Mesenchymal stem cell (in vitro differentiated cells and primary cell): Measurements from ENCODE around the gene AFDN.

Experiments
- DNase-seq: peaks from one replicate; pipeline ENCODE4 v3.0.0-alpha.2; 2013
- H2AFZ ChIP-seq: one replicate; pipeline ENCODE4 v1.6.1; 2013; ENCODE audit warnings: low read depth, mild to moderate bottlenecking, control low read depth, inconsistent platforms, low read length, moderate library complexity
- H2AK5ac ChIP-seq: 2 replicates; pipeline ENCODE4 v1.6.1; 2013; ENCODE audit warnings: low read length, moderate library complexity, mild to moderate bottlenecking, inconsistent platforms; ENCODE audit not compliant: severe bottlenecking
- H2BK120ac ChIP-seq: one replicate; pipeline ENCODE4 v1.6.1; 2013; ENCODE audit warnings: low read depth, mild to moderate bottlenecking, inconsistent platforms, low read length, moderate library complexity
- H2BK12ac ChIP-seq, 2 experiments: one replicate each; pipeline ENCODE4 v1.6.1; 2013; ENCODE audit warnings: inconsistent platforms in 2 of 2, low read length in 2 of 2, mild to moderate bottlenecking in 2 of 2, moderate library complexity in 2 of 2, control low read depth in 1 of 2
- H2BK15ac ChIP-seq: one replicate; pipeline ENCODE4 v1.6.1; 2013; ENCODE audit warnings: mild to moderate bottlenecking, low read depth, inconsistent platforms; ENCODE audit not compliant: poor library complexity, severe bottlenecking
- H2BK5ac ChIP-seq: 2 replicates; pipeline ENCODE4 v1.6.1; 2013; ENCODE audit warnings: low read depth, mild to moderate bottlenecking, low read length, control low read depth, inconsistent platforms; ENCODE audit not compliant: poor library complexity, severe bottlenecking
- H3K14ac ChIP-seq, 2 experiments: one replicate each; pipeline ENCODE4 v1.6.1; 2013; ENCODE audit warnings: inconsistent platforms in 2 of 2, low read length in 2 of 2, control low read depth in 1 of 2, mild to moderate bottlenecking in 1 of 2, moderate library complexity in 1 of 2
- H3K18ac ChIP-seq, 2 experiments: one replicate each; pipeline ENCODE4 v1.6.1; 2013; ENCODE audit warnings: inconsistent platforms in 2 of 2, low read length in 2 of 2, control low read depth in 1 of 2, low read depth in 1 of 2, mild to moderate bottlenecking in 1 of 2
- H3K23ac ChIP-seq, 2 experiments: one replicate each; pipeline ENCODE4 v1.6.1; 2013; ENCODE audit warnings: inconsistent platforms in 2 of 2, low read length in 2 of 2, mild to moderate bottlenecking in 2 of 2, moderate library complexity in 2 of 2, control low read depth in 1 of 2
- H3K27ac ChIP-seq: 2 replicates; pipeline ENCODE4 v1.5.1; 2013; ENCODE audit warnings: mild to moderate bottlenecking, moderate library complexity, low read length, control low read depth, inconsistent platforms; ENCODE audit not compliant: poor library complexity, severe bottlenecking
- H3K27me3 ChIP-seq, 2 experiments: 2 replicates each; pipeline versions ENCODE4 v1.6.1 to v1.7.0; 2013; ENCODE audit warnings: low read length in 2 of 2, mild to moderate bottlenecking in 2 of 2, moderate library complexity in 2 of 2, control low read depth in 1 of 2, inconsistent platforms in 1 of 2; ENCODE audit not compliant: control insufficient read depth in 1 of 2, insufficient read depth in 1 of 2
- H3K36me3 ChIP-seq, 2 experiments: 2 replicates each; pipeline versions ENCODE4 v1.6.1 to v1.7.0; 2013; ENCODE audit warnings: low read length in 2 of 2, control low read depth in 1 of 2, inconsistent platforms in 1 of 2, low read depth in 1 of 2, mild to moderate bottlenecking in 1 of 2; ENCODE audit not compliant: insufficient read depth in 2 of 2, control insufficient read depth in 1 of 2
- H3K4ac ChIP-seq, 2 experiments: one replicate each; pipeline ENCODE4 v1.6.1; 2013; ENCODE audit warnings: inconsistent platforms in 2 of 2, low read length in 2 of 2, mild to moderate bottlenecking in 2 of 2, moderate library complexity in 2 of 2, control low read depth in 1 of 2, low read depth in 1 of 2
- H3K4me1 ChIP-seq: 2 replicates; pipeline ENCODE4 v1.6.1; 2013; ENCODE audit warnings: low read depth, low read length, control low read depth; ENCODE audit not compliant: control insufficient read depth, insufficient read depth
- H3K4me2 ChIP-seq: 2 replicates; pipeline ENCODE4 v1.6.1; 2013; ENCODE audit warnings: low read length, mild to moderate bottlenecking, inconsistent platforms; ENCODE audit not compliant: poor library complexity, severe bottlenecking
- H3K4me3 ChIP-seq, 2 experiments: 2 replicates each; pipeline versions ENCODE4 v1.5.1 to v1.7.0; 2013; ENCODE audit warnings: low read length in 2 of 2, mild to moderate bottlenecking in 2 of 2, control low read depth in 1 of 2, low read depth in 1 of 2; ENCODE audit not compliant: insufficient read depth in 1 of 2
- H3K79me1 ChIP-seq: replicated peaks from 2 replicates; pipeline ENCODE4 v1.6.1; 2013; ENCODE audit warnings: mild to moderate bottlenecking, control low read depth, low read length, inconsistent platforms; ENCODE audit not compliant: poor library complexity, severe bottlenecking
- H3K9ac ChIP-seq: 2 replicates; pipeline ENCODE4 v1.7.0; 2013; ENCODE audit warnings: mild to moderate bottlenecking, low read length, moderate library complexity
- H3K9me3 ChIP-seq: 2 replicates; pipeline ENCODE4 v1.7.0; 2013; ENCODE audit warnings: mild to moderate bottlenecking, low read length; ENCODE audit not compliant: control insufficient read depth
- H4K8ac ChIP-seq: one replicate; pipeline ENCODE4 v1.6.1; 2013; ENCODE audit warnings: inconsistent platforms, mild to moderate bottlenecking, low read length, moderate library complexity
- H4K91ac ChIP-seq: one replicate; pipeline ENCODE4 v1.6.1; 2013; ENCODE audit warnings: mild to moderate bottlenecking, low read length, inconsistent platforms
- WGBS: methylation state at CpG from one replicate; pipeline ENCODE4 v1.1.7; 2013; ENCODE audit warnings: mixed read lengths; 5-methylcytosine and 5-hydroxymethylcytosine counted together

The AFDN gene

DNA sequence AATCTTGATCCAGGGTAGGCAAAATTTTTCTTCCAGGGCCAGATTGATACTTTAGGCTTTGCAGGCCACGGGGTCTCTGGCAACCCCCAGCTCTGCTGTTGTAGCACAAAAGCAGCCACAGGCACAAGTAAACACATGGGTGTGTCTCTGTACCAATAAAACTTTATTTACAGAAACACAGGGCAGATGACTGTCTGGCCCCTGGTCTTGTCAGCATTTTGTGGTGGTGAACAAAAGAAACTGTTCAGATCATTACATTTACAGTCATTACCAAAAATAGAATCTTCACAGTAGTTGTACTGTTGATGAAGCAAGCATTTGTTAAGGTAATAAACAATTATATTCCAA is 125.8 kb downstream of the AFDN start:
- no peak overlapping the region for H3K14ac ChIP-seq
- H2BK5ac ChIP-seq, result no peak overlapping the region
- 77% methylated on average over 1 of the region's 1 CpG for WGBS
- H3K9me3 ChIP-seq, result no peaks in the 10 kb centered on the region
- H2BK12ac ChIP-seq, result no peak overlapping the region
- no peak overlapping the region for H2AFZ ChIP-seq
- no peak overlapping the region for H3K23ac ChIP-seq
- H2AK5ac ChIP-seq, result peak overlapping the region; percentile 67
- no peak overlapping the region for H3K18ac ChIP-seq
- no peak overlapping the region for H3K9ac ChIP-seq
- no peak overlapping the region for H3K4me2 ChIP-seq
- no peak overlapping the region for H3K4ac ChIP-seq
- peaks cover 21 to 51% of the 10 kb centered on the region in 2 experiments for H3K36me3 ChIP-seq
- no peak for DNase-seq
- H3K4me1 ChIP-seq, result peaks cover 31% of the 10 kb centered on the region
- no peak overlapping the region for H2BK120ac ChIP-seq
- no peak overlapping the region for H3K27ac ChIP-seq
- H3K79me1 ChIP-seq, result peaks cover 22% of the 10 kb centered on the region
- H4K91ac ChIP-seq, result no peak overlapping the region
- H3K27me3 ChIP-seq, result no peaks in the 10 kb centered on the region
- H3K4me3 ChIP-seq, result no peak overlapping the region
- H2BK15ac ChIP-seq, result no peak overlapping the region
- no peak overlapping the region for H4K8ac ChIP-seq

DNA sequence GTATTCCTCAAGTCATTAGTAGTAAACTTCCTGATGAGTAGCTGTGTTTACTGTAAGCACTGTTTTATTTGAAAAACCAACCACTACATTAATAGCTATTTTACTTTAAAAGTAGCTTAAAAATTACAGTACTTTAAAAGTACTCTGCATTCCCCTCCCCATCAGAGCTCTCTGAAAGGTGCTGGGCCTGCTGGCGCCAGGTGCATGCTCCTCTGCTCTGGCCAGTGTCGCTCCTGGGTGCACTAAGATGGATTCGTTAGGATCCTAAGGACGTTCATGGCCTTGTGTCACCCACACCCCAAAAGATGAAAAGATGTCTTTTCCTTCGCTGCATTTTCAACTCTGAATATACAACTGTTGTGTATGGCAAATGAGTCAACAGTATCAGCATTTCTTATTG is 126.8 kb downstream of the AFDN start:
- Histone ChIP-seq H3K4me1 (peaks cover 32% of the 10 kb centered on the region), H4K8ac (no peak overlapping the region), H3K79me1 (peaks cover 26% of the 10 kb centered on the region), H3K4ac (no peak overlapping the region), H3K14ac (no peak overlapping the region), H2BK15ac (no peak overlapping the region), H3K27ac (no peak overlapping the region), H2BK120ac (no peak overlapping the region), H3K18ac (no peak overlapping the region), H3K36me3 (peaks cover 21 to 41% of the 10 kb centered on the region in 2 experiments), H3K27me3 (no peaks in the 10 kb centered on the region), H2BK12ac (no peak overlapping the region), H2BK5ac (no peak overlapping the region), H3K9ac (no peak overlapping the region), H3K4me2 (no peak overlapping the region), H2AK5ac (no peak overlapping the region), H4K91ac (no peak overlapping the region), H3K23ac (no peak overlapping the region), H2AFZ (no peak overlapping the region), H3K9me3 (no peaks in the 10 kb centered on the region), H3K4me3 (no peak overlapping the region)
- DNase-seq, result no peak
- WGBS, result 90% methylated on average over 4 of the region's 5 CpGs

DNA sequence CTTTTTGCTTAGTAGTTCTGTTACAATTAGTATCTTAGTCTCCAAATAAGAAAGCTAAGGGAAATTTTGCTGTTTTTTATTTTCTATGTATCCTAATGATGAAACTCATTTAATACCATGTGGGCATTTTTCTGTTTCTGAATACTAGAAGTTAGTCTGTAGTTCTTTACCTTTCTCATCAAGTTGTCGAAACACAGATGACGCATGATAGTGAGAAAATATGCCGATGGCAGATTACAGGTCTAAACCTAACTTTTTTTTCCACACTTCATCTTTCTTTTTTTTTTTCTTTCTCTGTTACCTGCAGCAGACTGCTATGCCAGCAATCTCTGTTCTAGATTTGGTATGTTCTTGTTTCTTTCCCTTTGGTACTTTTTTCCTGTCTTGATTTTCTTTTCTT is 127.4 kb downstream of the AFDN start:
- WGBS, result 97% methylated on average over 3 of the region's 3 CpGs

DNA sequence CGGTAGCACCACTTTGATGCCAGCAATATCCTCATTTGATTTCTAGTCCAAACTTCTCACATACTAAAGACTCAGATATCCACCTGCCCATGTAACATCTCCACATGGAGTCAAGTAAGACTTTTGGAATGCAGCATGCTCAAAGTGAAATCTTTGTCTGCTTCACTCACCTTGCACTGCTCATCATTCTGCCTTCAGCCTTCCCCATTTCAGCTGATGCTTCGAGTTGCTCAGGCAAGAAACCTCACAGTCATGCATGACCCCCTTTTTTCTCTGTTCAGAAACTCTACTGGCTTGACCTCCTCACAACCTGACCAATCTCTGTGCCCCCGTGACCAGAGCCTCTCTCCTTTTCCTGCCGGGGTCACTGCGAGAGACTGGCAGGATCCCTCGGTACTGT is 129.8 kb downstream of the AFDN start:
- no peak for DNase-seq
- Histone ChIP-seq H3K27ac (no peak overlapping the region), H3K18ac (peak overlapping the region in 1 of 2 experiments; percentile 76), H2AFZ (no peak overlapping the region), H2AK5ac (peak overlapping the region; percentile 29), H3K4ac (no peak overlapping the region), H2BK5ac (no peak overlapping the region), H3K14ac (no peak overlapping the region), H2BK12ac (no peak overlapping the region), H4K8ac (no peak overlapping the region), H4K91ac (no peak overlapping the region), H3K9me3 (no peaks in the 10 kb centered on the region), H2BK15ac (no peak overlapping the region), H3K27me3 (no peaks in the 10 kb centered on the region), H3K4me1 (peaks cover 23% of the 10 kb centered on the region), H3K4me3 (no peak overlapping the region), H3K36me3 (peaks cover 10 to 13% of the 10 kb centered on the region in 2 experiments), H3K79me1 (peaks cover 24% of the 10 kb centered on the region), H3K23ac (no peak overlapping the region), H3K9ac (no peak overlapping the region), H3K4me2 (no peak overlapping the region), H2BK120ac (no peak overlapping the region)
- WGBS, result 98% methylated on average over 6 of the region's 6 CpGs

More for the DNA sequence above, 127.4 kb downstream of the AFDN start:
- H2BK5ac ChIP-seq, result no peak overlapping the region
- H4K91ac ChIP-seq, result no peak overlapping the region
- no peaks in the 10 kb centered on the region for H3K27me3 ChIP-seq
- no peak overlapping the region for H3K23ac ChIP-seq
- H3K36me3 ChIP-seq, result peaks cover 21 to 35% of the 10 kb centered on the region in 2 experiments
- H2BK15ac ChIP-seq, result no peak overlapping the region
- no peak overlapping the region for H2BK12ac ChIP-seq
- no peak overlapping the region for H3K4me3 ChIP-seq
- DNase-seq, result no peak
- H2AK5ac ChIP-seq, result no peak overlapping the region
- no peak overlapping the region for H4K8ac ChIP-seq
- H3K4ac ChIP-seq, result no peak overlapping the region
- no peak overlapping the region for H2AFZ ChIP-seq
- H3K27ac ChIP-seq, result no peak overlapping the region
- H3K4me2 ChIP-seq, result no peak overlapping the region
- H3K9me3 ChIP-seq, result no peaks in the 10 kb centered on the region
- H3K4me1 ChIP-seq, result peaks cover 29% of the 10 kb centered on the region
- peaks cover 26% of the 10 kb centered on the region for H3K79me1 ChIP-seq
- H3K9ac ChIP-seq, result no peak overlapping the region
- no peak overlapping the region for H2BK120ac ChIP-seq
- H3K14ac ChIP-seq, result no peak overlapping the region
- H3K18ac ChIP-seq, result no peak overlapping the region
